Adrenal gland (tissue), 5 donors: ENCODE results near the gene ZFP62.
"Not testable (repeated sequence)": the region's sequence is repeated elsewhere in the genome, so short reads cannot be mapped to it uniquely, and the experiment has no call there.

Experiments
- CTCF ChIP-seq, 6 experiments: fragments of 450-650 bp in 4 of 6; fragments of 200-600 bp in 2 of 6; sonication (generic) in 1 of 6; IDR thresholded peaks; 1 replicate in 5 of 6; 2 replicates in 1 of 6; pipeline versions ENCODE4 v1.5.1 to v1.8.0; 2016 to 2021; ENCODE audit warnings: antibody characterized with exemption in 6 of 6, mild to moderate bottlenecking in 2 of 6, moderate library complexity in 1 of 6
- POLR2A ChIP-seq, 2 donors: fragments of 450-650 bp; IDR thresholded peaks; one replicate each; pipeline ENCODE4 v1.6.1; 2017; ENCODE audit warnings: antibody characterized with exemption in 2 of 2, mild to moderate bottlenecking in 2 of 2, moderate library complexity in 1 of 2
- donor health status: DM: no; HTN: no; CAD: no.

GRCh38 chr5:180895330-180895729 is 34.3 kb upstream of the ZFP62 start:
- not testable (repeated sequence) for TF ChIP-seq POLR2A, CTCF (IDR thresholded peaks at IDR 0.05)
